Left lung (tissue), 10 donors: ENCODE results near the gene WDR7. TPM values are rescaled to one million over a fixed set of nuclear protein-coding genes. Genes with fewer than 3 reads are reported as not detected.

Source experiments
- ATAC-seq: fragments of 200-7000 bp; cut with Tn5 transposase; one replicate; pipeline ENCODE4 v1.9.1; 2020; ENCODE audit warnings: moderate library complexity
- DNase-seq, 4 donors: peaks; one replicate each; pipeline ENCODE4 v3.0.0-alpha.2; 2013 to 2020
- H3K27ac ChIP-seq, 2 donors: fragments of 200-600 bp; sonication (generic) in 1 of 2; one replicate each; pipeline versions ENCODE4 v1.5.0 to v1.8.0; 2020 to 2021
- H3K27me3 ChIP-seq, 2 donors: fragments of 200-600 bp; sonication (generic) in 1 of 2; one replicate each; pipeline versions ENCODE4 v1.5.0 to v1.8.0; 2020 to 2021
- H3K36me3 ChIP-seq, 2 donors: fragments of 200-600 bp; sonication (generic) in 1 of 2; one replicate each; pipeline versions ENCODE4 v1.5.0 to v1.8.0; 2020 to 2021
- H3K4me1 ChIP-seq, 2 donors: fragments of 200-600 bp; one replicate each; pipeline ENCODE4 v1.8.0; 2021
- H3K4me3 ChIP-seq, 2 donors: fragments of 200-600 bp; sonication (generic) in 1 of 2; one replicate each; pipeline versions ENCODE4 v1.5.0 to v1.8.0; 2020 to 2021; ENCODE audit warnings: mild to moderate bottlenecking in 1 of 2
- H3K9me3 ChIP-seq, 2 donors: fragments of 200-600 bp; sonication (generic) in 1 of 2; one replicate each; pipeline versions ENCODE4 v1.5.0 to v1.8.0; 2020 to 2021
- intact Hi-C, 2 donors: fragments of 100-400 bp; cut with DNase I; formaldehyde crosslinking; loops; one replicate each; pipeline versions ENCODE4 v1.11.2 to v1.14.2; 2022
- polyA plus RNA-seq, 6 donors: library from polyadenylated mRNA; unstranded; fragments of 120-200 nt; gene quantifications; one replicate each; pipeline ENCODE4 v1.2.1, GENCODE V29; 2013; ENCODE audit not compliant: insufficient read length in 6 of 6
- total RNA-seq, 2 donors: library from RNA; stranded (reverse); fragmentation: NEBNext Ultra II Directional; extraction: Animal tissue kit (Norgen Biotek cat#: 25700); gene quantifications; one replicate each; pipeline ENCODE4 v1.2.1, GENCODE V29; 2021
- TF ChIP-seq, protein P1 (sequence below), 2 donors: fragments of 200-600 bp; sonication (generic) in 1 of 2; IDR thresholded peaks; one replicate each; pipeline versions ENCODE4 v1.5.0 to v1.8.0; 2021; ENCODE audit warnings: antibody characterized with exemption in 2 of 2
- donor health status: DM: no; HTN: yes; CAD: no.
- donor health status: DM: no; HTN: no; CAD: no.

The WDR7 gene
- total and polyA plus RNA-seq, 8 donors: 10.9 to 37.7 (median 12.8) TPM

DNA sequence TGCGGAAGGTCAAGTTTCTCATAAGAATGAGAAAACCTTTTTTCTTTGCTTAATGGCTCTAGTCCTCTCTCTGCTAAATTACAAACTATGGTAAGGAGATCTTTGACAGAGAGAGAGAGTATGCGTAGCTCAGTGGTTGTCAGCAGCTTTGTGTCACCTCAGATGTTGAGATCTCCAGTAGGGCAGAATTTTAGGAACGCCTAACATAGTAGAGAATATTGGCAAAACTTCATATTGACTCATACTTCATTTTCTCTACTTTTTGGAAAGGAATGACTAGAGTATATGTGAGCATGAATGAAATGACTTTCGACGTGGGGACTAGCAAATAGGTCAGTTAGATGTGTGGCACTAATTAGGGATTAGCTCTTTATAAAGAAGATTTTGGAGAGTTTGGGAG is 64.0 kb downstream of the WDR7 start:
- Histone ChIP-seq H3K27me3 (no peaks in the 10 kb centered on the region), H3K4me1 (no peaks in the 10 kb centered on the region), H3K9me3 (no peaks in the 10 kb centered on the region), H3K36me3 (peaks cover 0 to 21% of the 10 kb centered on the region in 2 donors), H3K27ac (no peak overlapping the region), H3K4me3 (no peak overlapping the region)
- intact Hi-C loops: no loop called here
- ATAC-seq (no peak), DNase-seq (no peak)
- TF ChIP-seq, protein P1, sequence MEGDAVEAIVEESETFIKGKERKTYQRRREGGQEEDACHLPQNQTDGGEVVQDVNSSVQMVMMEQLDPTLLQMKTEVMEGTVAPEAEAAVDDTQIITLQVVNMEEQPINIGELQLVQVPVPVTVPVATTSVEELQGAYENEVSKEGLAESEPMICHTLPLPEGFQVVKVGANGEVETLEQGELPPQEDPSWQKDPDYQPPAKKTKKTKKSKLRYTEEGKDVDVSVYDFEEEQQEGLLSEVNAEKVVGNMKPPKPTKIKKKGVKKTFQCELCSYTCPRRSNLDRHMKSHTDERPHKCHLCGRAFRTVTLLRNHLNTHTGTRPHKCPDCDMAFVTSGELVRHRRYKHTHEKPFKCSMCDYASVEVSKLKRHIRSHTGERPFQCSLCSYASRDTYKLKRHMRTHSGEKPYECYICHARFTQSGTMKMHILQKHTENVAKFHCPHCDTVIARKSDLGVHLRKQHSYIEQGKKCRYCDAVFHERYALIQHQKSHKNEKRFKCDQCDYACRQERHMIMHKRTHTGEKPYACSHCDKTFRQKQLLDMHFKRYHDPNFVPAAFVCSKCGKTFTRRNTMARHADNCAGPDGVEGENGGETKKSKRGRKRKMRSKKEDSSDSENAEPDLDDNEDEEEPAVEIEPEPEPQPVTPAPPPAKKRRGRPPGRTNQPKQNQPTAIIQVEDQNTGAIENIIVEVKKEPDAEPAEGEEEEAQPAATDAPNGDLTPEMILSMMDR (IDR thresholded peaks at IDR 0.05): no peak

DNA sequence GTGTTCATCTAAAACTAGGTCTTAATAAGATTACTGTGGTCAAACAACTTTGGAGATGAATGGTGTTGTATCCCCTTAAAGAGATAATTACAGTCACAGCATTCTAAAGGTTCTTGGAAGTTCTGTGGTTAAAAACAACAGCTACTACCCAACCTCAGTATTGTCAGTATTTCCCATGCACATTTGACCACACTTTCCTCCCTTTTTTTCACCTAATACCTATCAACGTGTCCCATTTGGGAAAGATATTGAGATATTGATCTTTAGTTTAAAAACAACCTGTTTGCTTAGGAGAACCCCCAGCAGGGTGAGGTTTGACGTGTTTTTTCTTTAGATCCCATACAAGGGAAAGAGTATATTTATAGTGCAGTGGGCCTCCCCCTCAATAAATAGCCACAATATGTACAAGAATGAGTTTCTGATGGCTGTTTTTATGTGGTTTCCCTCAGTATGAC is 65.6 kb downstream of the WDR7 start:
- TF ChIP-seq, protein P1 (IDR thresholded peaks at IDR 0.05): no peak
- H3K27me3 ChIP-seq: no peaks in the 10 kb centered on the region
- H3K36me3 ChIP-seq: peaks cover 0 to 21% of the 10 kb centered on the region in 2 donors
- H3K9me3 ChIP-seq: no peaks in the 10 kb centered on the region
- H3K4me1 ChIP-seq: no peaks in the 10 kb centered on the region
- DNase-seq (no peak), ATAC-seq (no peak)
- intact Hi-C loops: no loop called here
- no peak overlapping the region for H3K27ac ChIP-seq
- no peak overlapping the region for H3K4me3 ChIP-seq

DNA sequence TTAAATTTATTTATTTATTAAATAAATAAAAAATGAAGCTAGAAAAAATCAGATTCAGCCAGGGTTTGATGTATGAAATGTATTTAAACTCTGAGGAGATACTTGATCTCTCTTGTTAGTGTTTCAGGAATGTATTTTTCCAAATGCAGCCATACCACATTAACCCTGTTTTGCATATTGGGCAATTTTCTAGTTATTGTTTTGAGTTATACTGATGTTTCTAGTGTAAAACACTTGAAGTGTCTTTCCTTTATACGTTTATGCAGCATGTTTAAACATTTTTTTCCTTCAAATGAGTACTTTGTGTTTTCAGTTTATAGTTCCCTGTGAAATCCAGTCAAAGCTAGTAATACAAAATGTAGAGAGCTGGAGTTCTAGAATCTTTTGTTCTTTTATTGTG is 69.9 kb downstream of the WDR7 start:
- Histone ChIP-seq H3K9me3 (peaks cover 0 to 2% of the 10 kb centered on the region in 2 donors), H3K4me1 (no peaks in the 10 kb centered on the region), H3K4me3 (no peak overlapping the region), H3K27ac (no peak overlapping the region), H3K36me3 (peaks cover 0 to 21% of the 10 kb centered on the region in 2 donors), H3K27me3 (no peaks in the 10 kb centered on the region)
- intact Hi-C loops: no loop called here
- no peak for DNase-seq
- TF ChIP-seq, protein P1 (IDR thresholded peaks at IDR 0.05): no peak
- ATAC-seq: no peak

DNA sequence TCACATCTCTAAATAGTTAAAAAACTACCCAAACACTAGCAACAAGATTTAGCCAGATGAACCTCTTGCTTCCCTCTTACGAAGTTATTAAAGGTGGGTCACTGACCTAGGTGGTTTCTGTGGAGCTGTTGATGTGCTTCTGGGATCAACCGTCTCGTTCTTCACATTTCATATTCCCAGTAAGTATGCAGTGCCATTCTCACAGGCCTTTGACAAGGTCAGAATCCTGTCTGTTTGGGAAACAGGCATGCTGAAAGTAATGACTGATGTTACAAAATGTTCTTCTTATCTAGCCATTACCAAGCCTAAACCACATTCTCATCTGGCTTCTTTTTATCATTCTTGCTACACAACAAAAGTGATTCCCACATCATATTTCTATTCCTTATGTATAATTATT is 70.3 kb downstream of the WDR7 start:
- intact Hi-C loops: no loop called here
- DNase-seq (no peak), ATAC-seq (no peak)
- Histone ChIP-seq H3K27me3 (no peaks in the 10 kb centered on the region), H3K36me3 (peaks cover 0 to 21% of the 10 kb centered on the region in 2 donors), H3K4me3 (no peak overlapping the region), H3K27ac (no peak overlapping the region), H3K4me1 (no peaks in the 10 kb centered on the region), H3K9me3 (peaks cover 0 to 2% of the 10 kb centered on the region in 2 donors)
- TF ChIP-seq, protein P1 (IDR thresholded peaks at IDR 0.05): no peak

DNA sequence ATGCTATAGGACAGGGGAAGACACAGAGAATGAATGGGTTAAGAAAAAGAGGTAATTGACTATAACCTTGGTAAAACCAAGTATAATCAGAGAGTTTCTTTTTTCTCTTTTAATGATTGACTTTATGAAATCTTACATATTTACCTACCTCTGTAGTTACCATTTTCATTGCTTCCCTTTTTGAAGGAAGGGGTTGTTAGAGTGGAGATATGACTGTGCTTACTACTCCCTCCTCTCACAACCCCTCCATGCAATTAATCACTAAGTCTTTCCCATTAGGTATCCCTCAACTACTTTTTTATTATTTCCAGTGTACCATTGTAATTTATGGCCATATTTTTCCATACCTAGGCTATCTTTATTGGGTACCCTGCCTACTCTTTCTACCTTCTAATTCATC is 71.4 kb downstream of the WDR7 start:
- H3K36me3 ChIP-seq: peaks cover 0 to 19% of the 10 kb centered on the region in 2 donors
- no peak overlapping the region for H3K4me3 ChIP-seq
- ATAC-seq (no peak), DNase-seq (no peak)
- no peaks in the 10 kb centered on the region for H3K4me1 ChIP-seq
- peaks cover 0 to 2% of the 10 kb centered on the region in 2 donors for H3K9me3 ChIP-seq
- H3K27ac ChIP-seq: no peak overlapping the region
- no peaks in the 10 kb centered on the region for H3K27me3 ChIP-seq
- TF ChIP-seq, protein P1 (IDR thresholded peaks at IDR 0.05): no peak
- intact Hi-C loops: no loop called here
